ENCODE data around the gene CSNK2A3.

GRCh38 chr11:11329062-11329806 lies 23.8 kb downstream of the CSNK2A3 start:
- TF ChIP-seq CTCF (IDR thresholded peaks at IDR 0.05; ENCODE audit: borderline replicate concordance, extremely low read depth, low read length, poor library complexity, severe bottlenecking) (no peak), EZH2 (IDR thresholded peaks at IDR 0.05; ENCODE audit: borderline replicate concordance, low read depth, low read length, severe bottlenecking) (no peak)

Measured in DND-41 (cell line).